HG03135 (cell line): ENCODE results near the gene ANAPC13.

Experiments
- ATAC-seq: cut with Tn5 transposase; IDR thresholded peaks from one replicate; pipeline ENCODE4 v1.9.1; 2021; ENCODE audit warnings: mild to moderate bottlenecking, moderate library complexity; ENCODE audit not compliant: unreplicated experiment

Gene ANAPC13

GRCh38 chr3:134483195-134483900 is 2.4 kb downstream of the ANAPC13 start:
- ATAC-seq, result no peak

GRCh38 chr3:134482622-134483021 is 3.2 kb downstream of the ANAPC13 start:
- ATAC-seq, result no peak

- ATAC-seq, result no peak
Measured at GRCh38 chr3:134481166-134481565, 4.6 kb downstream of the ANAPC13 start.

- ATAC-seq, result no peak
Measured at GRCh38 chr3:134480546-134480945, 5.2 kb downstream of the ANAPC13 start.

- ATAC-seq, result no peak
Measured at GRCh38 chr3:134477938-134478337, 7.8 kb downstream of the ANAPC13 start.

GRCh38 chr3:134477002-134477401 is 8.8 kb downstream of the ANAPC13 start:
- no peak for ATAC-seq

GRCh38 chr3:134476306-134476705 is 9.5 kb downstream of the ANAPC13 start:
- no peak for ATAC-seq

GRCh38 chr3:134474956-134475355 is 10.8 kb downstream of the ANAPC13 start:
- no peak for ATAC-seq

- ATAC-seq, result no peak
Measured at GRCh38 chr3:134473868-134474546, 11.8 kb downstream of the ANAPC13 start.

- ATAC-seq, result no peak
Measured at GRCh38 chr3:134472831-134473230, 13.0 kb downstream of the ANAPC13 start.

- no peak for ATAC-seq
Measured at GRCh38 chr3:134471521-134472193, 14.1 kb downstream of the ANAPC13 start.

GRCh38 chr3:134468519-134468918 is 17.3 kb downstream of the ANAPC13 start:
- ATAC-seq, result no peak

- no peak for ATAC-seq
Measured at GRCh38 chr3:134466331-134466730, 19.5 kb downstream of the ANAPC13 start.

GRCh38 chr3:134464689-134465365 is 21.0 kb downstream of the ANAPC13 start:
- no peak for ATAC-seq

- no peak for ATAC-seq
Measured at GRCh38 chr3:134464064-134464688, 21.6 kb downstream of the ANAPC13 start.

GRCh38 chr3:134463676-134464063 is 22.1 kb downstream of the ANAPC13 start:
- ATAC-seq, result no peak

GRCh38 chr3:134462331-134462941 is 23.3 kb downstream of the ANAPC13 start:
- no peak for ATAC-seq

GRCh38 chr3:134460965-134461364 is 24.8 kb downstream of the ANAPC13 start:
- no peak for ATAC-seq

- no peak for ATAC-seq
Measured at GRCh38 chr3:134459562-134459961, 26.2 kb downstream of the ANAPC13 start.

- ATAC-seq, result no peak
Measured at GRCh38 chr3:134458406-134458945, 27.3 kb downstream of the ANAPC13 start.
